ENCODE measurements around the gene GNG2. TPM values are rescaled to one million over a fixed set of nuclear protein-coding genes. Genes with fewer than 3 reads are reported as not detected.

Gene GNG2
- total and polyA plus RNA-seq, 2 of the 8 experiments (the other 6 are each of a cell fraction or from before 2014, with no cell fraction given), result 8.2 to 17.9 TPM

DNA sequence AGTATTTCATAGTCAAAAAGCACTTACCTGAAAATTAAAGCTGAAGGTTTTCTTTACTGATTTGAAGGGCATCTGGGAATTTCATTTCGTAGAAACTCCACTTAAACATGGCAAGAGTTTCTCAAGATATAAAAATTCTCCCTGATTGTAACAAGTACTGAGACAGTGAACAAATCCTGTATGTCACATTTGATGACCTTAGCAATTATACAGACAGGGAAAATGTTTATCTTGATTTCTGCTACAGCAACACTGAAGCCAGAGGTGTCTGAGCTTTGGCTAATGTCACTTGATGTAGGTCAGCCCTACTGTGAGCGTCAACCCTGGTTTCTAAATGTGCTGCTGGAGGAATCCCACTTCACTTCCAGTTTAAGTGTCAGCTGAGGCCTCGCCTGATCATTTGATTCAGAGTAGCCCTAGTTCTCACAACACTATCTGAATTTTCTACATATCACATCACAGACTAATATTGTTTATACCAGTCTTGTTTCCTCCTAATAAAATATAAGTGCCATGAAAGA lies 149.8 kb downstream of the GNG2 start:
- H2BK120ac ChIP-seq (replicated peaks; ENCODE audit: low read depth, low read length), result no peak overlapping the region
- H3K27me3 ChIP-seq (replicated peaks in 1 of 4; ENCODE audit: control insufficient read depth in 3 of 4, extremely low read depth in 1 of 4, insufficient read depth in 3 of 4, low read length in 3 of 4), result no peaks in the 10 kb centered on the region
- no peak overlapping the region for H4K5ac ChIP-seq (ENCODE audit: insufficient read length, low read depth, low read length)
- no peak overlapping the region for H4K91ac ChIP-seq (replicated peaks; ENCODE audit: insufficient read length, low read length)
- H3K27ac ChIP-seq (ENCODE audit: low read depth, low read length), result no peak overlapping the region
- H3K36me3 ChIP-seq (ENCODE audit: control insufficient read depth in 2 of 4, insufficient read depth in 4 of 4, low read length in 3 of 4), result peaks cover 15 to 67% (median 42%) of the 10 kb centered on the region in 4 experiments
- ChIA-PET POLR2A (ENCODE audit: partially characterized antibody) (interaction anchor here (0.9 kb wide), 1 partner anchor 37 kb away, joined by 3 read pairs; no protein-coding TSS in a partner anchor), CTCF (ENCODE audit: partially characterized antibody) (interaction anchor here (0.9 to 3.8 kb wide), 6 partner anchors 11 to 728 kb away, joined by 3 to 18 read pairs (median 5); no protein-coding TSS in a partner anchor)
- no peak overlapping the region for H2AK5ac ChIP-seq (ENCODE audit: low read depth, low read length)
- H3K56ac ChIP-seq (replicated peaks; ENCODE audit: insufficient read length, low read depth, low read length), result no peak overlapping the region
- H3K18ac ChIP-seq (ENCODE audit: extremely low read depth, low read length), result no peak overlapping the region
- H4K8ac ChIP-seq (ENCODE audit: extremely low read depth, insufficient read depth, low read length), result no peak overlapping the region
- no peak overlapping the region for H2BK5ac ChIP-seq (ENCODE audit: low read depth, low read length)
- H2AFZ ChIP-seq (ENCODE audit: low read length), result no peak overlapping the region
- no peak overlapping the region for H2BK12ac ChIP-seq (ENCODE audit: low read depth, low read length)
- WGBS, 2 experiments (ENCODE audit: extremely low coverage in 1 of 2, insufficient coverage in 1 of 2, insufficient read length in 1 of 2, insufficient replicate concordance in 2 of 2, low coverage in 1 of 2, low lambda C conversion rate in 2 of 2, missing lambda C conversion rate in 1 of 2), result 84% methylated on average over 3 of the region's 3 CpGs; no CpG with 5 or more reads in 1 of the 2 experiments
- no peak overlapping the region for H3K4me2 ChIP-seq (ENCODE audit: insufficient read depth in 1 of 2, low read depth in 2 of 2, low read length in 2 of 2)
- H4K20me1 ChIP-seq (replicated peaks in 1 of 2; ENCODE audit: control insufficient read depth in 1 of 2, insufficient read depth in 2 of 2, low read length in 2 of 2), result peaks cover 3 to 9% of the 10 kb centered on the region in 2 experiments
- no peaks in the 10 kb centered on the region for H3K79me1 ChIP-seq (ENCODE audit: low read depth, low read length)
- no peaks in the 10 kb centered on the region for H3K79me2 ChIP-seq (ENCODE audit: control insufficient read depth in 1 of 2, insufficient read depth in 2 of 2, low read length in 2 of 2)
- no peaks in the 10 kb centered on the region; a peak in 1 of 4 replicates for H3K9me3 ChIP-seq (ENCODE audit: insufficient read depth in 2 of 2, low read depth in 1 of 2, low read length in 1 of 2)
- H3K23ac ChIP-seq (ENCODE audit: insufficient read length), result no peak overlapping the region
- no peak for FAIRE-seq
- no peak overlapping the region for H2BK15ac ChIP-seq (ENCODE audit: low read length)
- no peak overlapping the region for H2BK20ac ChIP-seq (ENCODE audit: low read length)
- H3K4ac ChIP-seq (replicated peaks; ENCODE audit: insufficient read length, low read depth, low read length), result no peak overlapping the region
- H3K14ac ChIP-seq (ENCODE audit: insufficient read length), result no peak overlapping the region
- DNase-seq (ENCODE audit: low read depth in 1 of 2, low spot score in 2 of 2), result no peak
- H3K4me3 ChIP-seq (ENCODE audit: extremely low read depth in 1 of 4, insufficient read depth in 2 of 4, low read depth in 3 of 4, low read length in 4 of 4), result no peak overlapping the region
- no peaks in the 10 kb centered on the region for H3K23me2 ChIP-seq (ENCODE audit: low read depth, low read length)
- H3K9ac ChIP-seq (replicated peaks in 1 of 4; ENCODE audit: extremely low read depth in 1 of 4, low read depth in 3 of 4, low read length in 3 of 4), result no peak overlapping the region
- H3K4me1 ChIP-seq (replicated peaks in 1 of 4; ENCODE audit: control insufficient read depth in 3 of 4, insufficient read depth in 4 of 4, low read length in 3 of 4), result peaks cover 2 to 15% (median 10%) of the 10 kb centered on the region in 4 experiments; a peak in 6 of 7 replicates
- no peak for TF ChIP-seq ASH2L (IDR thresholded peaks at IDR 0.05; ENCODE audit: low read length)
- no peak for TF ChIP-seq POLR2A (IDR thresholded peaks at IDR 0.05; ENCODE audit: control extremely low read depth in 1 of 2, low read depth in 2 of 2, low read length in 2 of 2)
- no peak for TF ChIP-seq MAFK (IDR thresholded peaks at IDR 0.05; ENCODE audit: low read depth, low read length)
- TF ChIP-seq SIRT6 (IDR thresholded peaks at IDR 0.05; ENCODE audit: low read length), result no peak
- TF ChIP-seq GABPA (IDR thresholded peaks at IDR 0.05; ENCODE audit: borderline replicate concordance, insufficient read depth, low read length), result no peak
- TF ChIP-seq ZNF274 (IDR thresholded peaks at IDR 0.05; ENCODE audit: borderline replicate concordance, extremely low read depth, low read length), result no peak
